ENCODE data around the gene SREBF2. TPM values are rescaled to one million over a fixed set of nuclear protein-coding genes. Genes with fewer than 3 reads are reported as not detected.

Gene SREBF2
- total RNA-seq, 1 experiment from 2014 or later: 40.0 TPM

GRCh38 chr22:41810022-41810421 is 22.9 kb upstream of the SREBF2 start:
- Histone ChIP-seq H3K9me3 (ENCODE audit: low read length) (no peaks in the 10 kb centered on the region), H3K4me3 (ENCODE audit: low read length) (no peak overlapping the region), H3K79me2 (ENCODE audit: low read length) (0 out of 2 replicates have a peak, but pooled peaks cover 4% of the 10 kb centered on the region), H3K27me3 (ENCODE audit: low read length) (no peaks in the 10 kb centered on the region), H3K27ac (ENCODE audit: low read length) (no peak overlapping the region), H3K36me3 (ENCODE audit: low read depth, low read length) (no peaks in the 10 kb centered on the region; the same call in 1 of the 2 replicates), H3K9ac (ENCODE audit: low read length) (no peak overlapping the region), H3K9me2 (replicated peaks; ENCODE audit: low read length) (no peaks in the 10 kb centered on the region), H3F3A (ENCODE audit: low read length, unreplicated experiment) (no peaks in the 10 kb centered on the region), H2AFZ (ENCODE audit: low read length) (no peak overlapping the region), H3K4me1 (ENCODE audit: insufficient read depth, low read length) (no peaks in the 10 kb centered on the region), H3K4me2 (ENCODE audit: low read length) (no peak overlapping the region), H4K20me1 (ENCODE audit: low read length) (no peaks in the 10 kb centered on the region)
- DNase-seq (no peak), ATAC-seq (no peak)
- intact Hi-C loops (cut with micrococcal nuclease): no loop called here
- TF ChIP-seq EZH2phosphoT487 (IDR thresholded peaks at IDR 0.05; ENCODE audit: borderline replicate concordance, low read length) (no peak), EZH2 (IDR thresholded peaks at IDR 0.05; ENCODE audit: low read length, unreplicated experiment) (no peak), CTCF (conservative IDR thresholded peaks at IDR 0.05; ENCODE audit: low read depth, low read length) (no peak)
- CTCF ChIA-PET: no interaction called here
- POLR2A ChIA-PET (ENCODE audit: unreplicated experiment): no interaction called here
- no TSS peak for BruUV-seq (replicated peaks)

- no TSS peak for BruUV-seq (replicated peaks)
- Histone ChIP-seq H3K9ac (ENCODE audit: low read length) (no peak overlapping the region), H3K9me2 (replicated peaks; ENCODE audit: low read length) (no peaks in the 10 kb centered on the region), H3K27ac (ENCODE audit: low read length) (no peak overlapping the region), H3K4me1 (ENCODE audit: insufficient read depth, low read length) (no peaks in the 10 kb centered on the region), H3F3A (ENCODE audit: low read length, unreplicated experiment) (no peaks in the 10 kb centered on the region), H4K20me1 (ENCODE audit: low read length) (no peaks in the 10 kb centered on the region), H2AFZ (ENCODE audit: low read length) (no peak overlapping the region), H3K4me2 (ENCODE audit: low read length) (no peak overlapping the region), H3K27me3 (ENCODE audit: low read length) (no peaks in the 10 kb centered on the region), H3K36me3 (ENCODE audit: low read depth, low read length) (no peaks in the 10 kb centered on the region; the same call in 1 of the 2 replicates), H3K4me3 (ENCODE audit: low read length) (no peak overlapping the region), H3K9me3 (ENCODE audit: low read length) (no peaks in the 10 kb centered on the region), H3K79me2 (ENCODE audit: low read length) (no peaks in the 10 kb centered on the region)
- TF ChIP-seq EZH2 (IDR thresholded peaks at IDR 0.05; ENCODE audit: low read length, unreplicated experiment) (no peak), CTCF (conservative IDR thresholded peaks at IDR 0.05; ENCODE audit: low read depth, low read length) (no peak), EZH2phosphoT487 (IDR thresholded peaks at IDR 0.05; ENCODE audit: borderline replicate concordance, low read length) (no peak)
- CTCF ChIA-PET: interaction anchor here (0.7 kb wide), 1 partner anchor 116 kb away, joined by 9 read pairs; no protein-coding TSS in a partner anchor
- intact Hi-C loops (cut with micrococcal nuclease): no loop called here
- ATAC-seq (no peak), DNase-seq (no peak)
- POLR2A ChIA-PET (ENCODE audit: unreplicated experiment): no interaction called here
Observed at GRCh38 chr22:41812805-41813545, 19.9 kb upstream of the SREBF2 start.

- H3K4me1 ChIP-seq (ENCODE audit: insufficient read depth, low read length): no peaks in the 10 kb centered on the region
- H4K20me1 ChIP-seq (ENCODE audit: low read length): no peaks in the 10 kb centered on the region
- POLR2A ChIA-PET (ENCODE audit: unreplicated experiment): no interaction called here
- no peaks in the 10 kb centered on the region for H3K27me3 ChIP-seq (ENCODE audit: low read length)
- H3K36me3 ChIP-seq (ENCODE audit: low read depth, low read length): no peaks in the 10 kb centered on the region; the same call in 1 of the 2 replicates
- intact Hi-C loops (cut with micrococcal nuclease): no loop called here
- ATAC-seq: no peak
- no peaks in the 10 kb centered on the region for H3K9me2 ChIP-seq (replicated peaks; ENCODE audit: low read length)
- H3K79me2 ChIP-seq (ENCODE audit: low read length): no peaks in the 10 kb centered on the region
- TF ChIP-seq EZH2 (IDR thresholded peaks at IDR 0.05; ENCODE audit: low read length, unreplicated experiment) (no peak), EZH2phosphoT487 (IDR thresholded peaks at IDR 0.05; ENCODE audit: borderline replicate concordance, low read length) (no peak), CTCF (conservative IDR thresholded peaks at IDR 0.05; ENCODE audit: low read depth, low read length) (no peak)
- H2AFZ ChIP-seq (ENCODE audit: low read length): no peak overlapping the region
- no TSS peak for BruUV-seq (replicated peaks)
- H3K9me3 ChIP-seq (ENCODE audit: low read length): no peaks in the 10 kb centered on the region
- H3F3A ChIP-seq (ENCODE audit: low read length, unreplicated experiment): no peaks in the 10 kb centered on the region
- H3K4me3 ChIP-seq (ENCODE audit: low read length): no peak overlapping the region
- no peak overlapping the region for H3K9ac ChIP-seq (ENCODE audit: low read length)
- H3K4me2 ChIP-seq (ENCODE audit: low read length): no peak overlapping the region
- H3K27ac ChIP-seq (ENCODE audit: low read length): no peak overlapping the region
- CTCF ChIA-PET: no interaction called here
- no peak for DNase-seq
Observed at GRCh38 chr22:41813726-41814410, 19.0 kb upstream of the SREBF2 start.

All from PC-3 (cell line).